Kidney (tissue), 14 donors: ENCODE data around the gene CPB2. TPM values are rescaled to one million over a fixed set of nuclear protein-coding genes. Genes with fewer than 3 reads are reported as not detected.

Experiments
- DNase-seq, 5 donors: peaks; one replicate each; pipeline ENCODE4 v3.0.0-alpha.2; 2013 to 2020
- FAIRE-seq: peaks from 2 replicates; lab custom pipeline; 2012; peaks lifted over from hg19 to GRCh38; lab: Jason Lieb, UNC
- H3K27ac ChIP-seq, 2 donors: one replicate each; pipeline ENCODE4 v1.7.0; 2013; ENCODE audit warnings: low read depth in 2 of 2, low read length in 2 of 2, inconsistent platforms in 1 of 2
- H3K27me3 ChIP-seq: one replicate; pipeline ENCODE4 v1.7.1; 2013; ENCODE audit warnings: low read length, inconsistent platforms; ENCODE audit not compliant: control insufficient read depth, insufficient read depth
- H3K36me3 ChIP-seq, 3 donors: one replicate each; pipeline versions ENCODE4 v1.7.0 to v1.7.1; 2013; ENCODE audit warnings: low read length in 3 of 3, control low read depth in 1 of 3, inconsistent platforms in 1 of 3; ENCODE audit not compliant: insufficient read depth in 3 of 3, control insufficient read depth in 2 of 3
- H3K4me1 ChIP-seq, 3 donors: one replicate each; pipeline versions ENCODE4 v1.7.0 to v1.7.1; 2013; ENCODE audit warnings: low read length in 3 of 3, inconsistent platforms in 1 of 3, low read depth in 1 of 3; ENCODE audit not compliant: control insufficient read depth in 2 of 3, insufficient read depth in 2 of 3
- H3K4me3 ChIP-seq, 3 donors: one replicate each; pipeline versions ENCODE4 v1.7.0 to v1.8.1; 2013; ENCODE audit warnings: low read length in 3 of 3, control low read depth in 1 of 3, inconsistent platforms in 1 of 3
- H3K9ac ChIP-seq, 3 donors: one replicate each; pipeline versions ENCODE4 v1.7.0 to v1.7.1; 2013; ENCODE audit warnings: low read length in 3 of 3, control low read depth in 1 of 3, inconsistent platforms in 1 of 3
- H3K9me3 ChIP-seq, 3 donors: one replicate each; pipeline versions ENCODE4 v1.7.0 to v1.7.1; 2013; ENCODE audit warnings: low read length in 3 of 3, control low read depth in 1 of 3, inconsistent platforms in 1 of 3; ENCODE audit not compliant: control insufficient read depth in 2 of 3, insufficient read depth in 1 of 3
- CTCF ChIP-seq: IDR thresholded peaks from 3 replicates; pipeline ENCODE4 v1.5.1; 2012; ENCODE audit warnings: mild to moderate bottlenecking, moderate library complexity, borderline replicate concordance; ENCODE audit not compliant: insufficient read depth; ENCODE audit errors: extremely low read depth
- intact Hi-C: fragments of 100-400 bp; cut with DNase I; formaldehyde crosslinking; loops from one replicate; pipeline ENCODE4 v1.11.1; 2022
- polyA plus RNA-seq: library from polyadenylated mRNA; stranded (reverse); fragments of 350-450 nt; fragmentation: Illumina TruSeq; extraction: RNeasy Lipid Tissue Mini Kit (QIAGEN cat#74804); gene quantifications from one replicate; pipeline ENCODE4 v1.2.3, GENCODE V29; 2014; ENCODE audit warnings: low read depth, low replicate concordance; ENCODE audit not compliant: insufficient read depth
- total RNA-seq: library from RNA; stranded (reverse); fragmentation: NEBNext Ultra II Directional; extraction: Animal tissue kit (Norgen Biotek cat#: 25700); gene quantifications from one replicate; pipeline ENCODE4 v1.2.1, GENCODE V29; 2021
- donor health status: control.
- donor health status: control.
- donor health status: control.
- donor health status: control.
- donor health status: control.
- donor health status: DM: yes; HTN: yes; CAD: no.
- donor health status: Normal renal cell carcinoma (clear cell type).

CPB2 gene
- total and polyA plus RNA-seq, 2 donors from 2014 or later = not detected

- no peaks in the 10 kb centered on the region for H3K4me1 ChIP-seq
- no peaks in the 10 kb centered on the region for H3K27me3 ChIP-seq
- no peak overlapping the region for H3K27ac ChIP-seq
- H3K9me3 ChIP-seq = no peaks in the 10 kb centered on the region
- DNase-seq (no peak), FAIRE-seq (no peak)
- H3K4me3 ChIP-seq = no peak overlapping the region
- intact Hi-C loops = no loop called here
- no peak for TF ChIP-seq CTCF
- no peaks in the 10 kb centered on the region for H3K36me3 ChIP-seq
- no peak overlapping the region for H3K9ac ChIP-seq
These were observed 10.4 kb downstream of the CPB2 start for GRCh38 chr13:46094478-46094877.

DNA sequence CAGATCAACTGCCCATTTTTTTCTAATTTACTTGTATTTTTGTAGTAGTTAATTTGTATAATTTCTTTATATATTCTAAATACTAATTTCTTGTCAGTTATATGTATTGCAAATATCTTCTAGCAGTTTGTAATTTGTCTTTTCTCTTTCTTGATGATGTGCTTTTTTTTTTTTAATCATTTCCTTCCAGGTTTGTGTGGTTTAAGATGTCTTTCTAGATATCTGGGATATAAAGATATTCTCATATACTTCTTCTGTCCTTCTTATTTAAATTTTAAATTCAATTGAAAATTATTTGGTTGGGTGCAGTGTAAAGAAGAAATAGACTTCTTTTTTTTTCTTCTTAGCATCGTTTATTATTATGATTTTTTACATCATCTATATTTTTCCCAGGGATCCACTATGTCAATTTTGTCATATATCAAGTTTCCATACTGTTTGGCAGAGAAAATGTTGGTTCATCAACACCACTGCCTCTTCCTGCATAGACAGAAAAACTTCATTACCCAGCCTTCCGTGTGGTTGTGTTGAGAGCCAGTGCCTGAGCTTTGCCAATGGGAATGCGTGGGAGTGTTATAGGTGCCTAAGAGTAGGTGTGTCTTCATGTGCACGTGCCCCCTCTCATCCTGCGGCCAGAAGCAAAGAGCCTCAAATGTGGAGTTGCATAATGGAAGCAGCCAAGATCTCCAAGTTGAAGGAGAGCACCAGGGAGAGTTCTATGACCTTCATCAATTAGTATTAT lies 15.8 kb downstream of the CPB2 start:
- H3K9me3 ChIP-seq = no peaks in the 10 kb centered on the region
- H3K9ac ChIP-seq = no peak overlapping the region
- no peaks in the 10 kb centered on the region for H3K36me3 ChIP-seq
- TF ChIP-seq CTCF = no peak
- FAIRE-seq (no peak), DNase-seq (no peak)
- H3K27ac ChIP-seq = no peak overlapping the region
- H3K4me3 ChIP-seq = no peak overlapping the region
- H3K27me3 ChIP-seq = no peaks in the 10 kb centered on the region
- no peaks in the 10 kb centered on the region for H3K4me1 ChIP-seq
- intact Hi-C loops = no loop called here

DNA sequence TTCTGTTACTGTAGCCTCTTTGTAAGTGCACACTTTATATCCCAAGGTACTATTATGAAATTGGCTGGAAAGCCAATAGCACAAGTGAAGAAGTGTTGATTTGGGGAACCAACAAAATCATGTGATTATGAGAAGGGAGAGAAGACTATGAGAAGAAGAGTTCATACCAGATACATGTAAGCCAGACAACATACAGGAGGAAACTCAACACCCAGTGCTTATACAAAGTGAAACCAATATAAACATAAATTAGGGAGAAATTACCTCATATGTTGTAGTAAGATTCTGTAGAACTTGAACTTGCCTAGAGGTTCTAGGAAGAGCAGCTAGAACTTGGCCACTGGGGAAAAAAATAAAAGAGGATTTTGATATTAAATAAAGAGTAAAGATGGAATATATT lies 17.4 kb downstream of the CPB2 start:
- H3K27ac ChIP-seq = no peak overlapping the region
- FAIRE-seq (no peak), DNase-seq (no peak)
- no peak for TF ChIP-seq CTCF
- no peaks in the 10 kb centered on the region for H3K9me3 ChIP-seq
- no peak overlapping the region for H3K4me3 ChIP-seq
- no peaks in the 10 kb centered on the region for H3K36me3 ChIP-seq
- no peak overlapping the region for H3K9ac ChIP-seq
- no peaks in the 10 kb centered on the region for H3K27me3 ChIP-seq
- intact Hi-C loops = no loop called here
- no peaks in the 10 kb centered on the region for H3K4me1 ChIP-seq
